Stimulated activated CD8-positive, alpha-beta memory T cell treated with anti-CD3 and anti-CD28 coated beads, Interleukin-15, amount 100 ng/mL, for 1 hour (primary cell): ENCODE results near the gene BCL11B.

Experiments
- DNase-seq: peaks from one replicate; pipeline ENCODE4 v3.0.0-alpha.2; 2020; ENCODE audit warnings: low read depth

BCL11B gene

DNA sequence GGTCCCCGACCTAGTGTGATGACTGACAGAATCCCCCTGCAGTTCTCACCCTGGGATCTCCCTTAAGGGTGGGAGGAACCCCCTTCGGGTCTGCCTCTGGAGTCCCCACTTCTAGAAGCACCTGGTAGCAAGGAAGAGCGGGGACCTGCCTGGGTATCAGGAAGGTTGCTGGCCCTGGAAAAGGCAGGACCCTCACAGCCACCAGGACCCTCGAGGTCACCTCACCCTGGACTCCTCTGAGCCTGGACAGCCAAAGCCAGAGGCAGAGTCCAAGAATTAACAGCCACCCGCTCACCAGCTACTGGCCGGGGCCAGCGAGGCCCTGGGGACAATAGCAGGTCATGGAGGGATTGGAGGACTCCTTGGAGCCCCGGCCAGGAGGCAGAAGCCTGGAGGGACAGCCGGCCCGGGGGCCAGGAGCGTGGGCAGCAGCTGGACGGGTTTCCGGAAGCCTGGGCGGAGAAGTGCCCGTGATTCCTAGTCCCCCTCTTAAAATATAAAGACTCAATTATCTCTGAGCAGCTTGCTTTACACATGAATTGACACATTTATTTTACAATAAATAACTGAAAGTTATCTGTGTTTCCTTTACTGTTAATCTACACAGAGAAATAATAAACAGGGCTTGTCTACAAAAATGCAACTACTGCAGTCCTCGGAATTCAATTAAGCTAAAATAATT is 17.5 kb downstream of the BCL11B start:
- no peak for DNase-seq

GRCh38 chr14:99253890-99254289 is 18.1 kb downstream of the BCL11B start:
- no peak for DNase-seq

DNA sequence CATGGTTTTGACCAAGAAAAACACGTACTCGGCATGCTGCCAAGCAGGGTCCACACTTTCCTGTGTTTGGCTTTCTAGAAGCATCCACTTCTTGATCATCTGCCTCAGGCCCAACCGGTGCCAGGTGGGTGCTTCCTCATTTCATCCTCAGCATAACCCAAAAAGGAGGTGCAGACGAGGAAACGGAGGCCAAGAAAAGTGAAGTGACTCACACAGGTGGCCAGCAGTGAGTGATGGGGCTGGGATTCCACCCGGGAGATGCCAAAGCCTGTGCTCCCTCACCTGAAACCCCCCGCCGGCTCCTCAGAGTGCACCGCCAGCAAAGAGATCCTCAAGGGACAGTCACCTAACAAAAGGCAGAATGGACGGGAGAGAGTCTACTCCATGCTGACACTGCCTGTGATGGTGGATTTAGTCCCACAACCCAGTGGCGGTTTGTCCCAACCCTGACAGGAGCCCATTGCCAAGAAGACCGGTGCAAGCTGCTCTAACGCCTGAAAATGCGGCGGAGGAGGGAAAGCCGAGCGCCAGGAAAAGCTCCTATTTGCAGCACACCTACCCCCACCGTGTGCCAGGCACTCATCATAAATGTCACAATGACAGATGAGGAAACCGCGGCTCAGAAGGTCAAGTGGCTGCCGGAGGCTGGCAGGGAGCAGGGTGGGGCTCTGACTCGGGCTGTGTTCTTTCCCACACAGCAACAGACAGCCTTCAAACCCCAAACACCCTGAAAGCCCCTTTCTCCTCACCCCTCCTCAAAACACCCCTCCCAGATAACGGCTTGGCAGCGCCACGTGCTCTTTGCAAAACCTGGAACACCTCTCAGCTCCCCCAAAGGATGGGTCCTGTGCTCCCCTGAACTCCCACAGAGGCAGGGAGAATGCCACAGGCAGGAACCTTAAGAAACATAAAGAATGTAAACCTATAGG is 18.8 kb downstream of the BCL11B start:
- no peak for DNase-seq

DNA sequence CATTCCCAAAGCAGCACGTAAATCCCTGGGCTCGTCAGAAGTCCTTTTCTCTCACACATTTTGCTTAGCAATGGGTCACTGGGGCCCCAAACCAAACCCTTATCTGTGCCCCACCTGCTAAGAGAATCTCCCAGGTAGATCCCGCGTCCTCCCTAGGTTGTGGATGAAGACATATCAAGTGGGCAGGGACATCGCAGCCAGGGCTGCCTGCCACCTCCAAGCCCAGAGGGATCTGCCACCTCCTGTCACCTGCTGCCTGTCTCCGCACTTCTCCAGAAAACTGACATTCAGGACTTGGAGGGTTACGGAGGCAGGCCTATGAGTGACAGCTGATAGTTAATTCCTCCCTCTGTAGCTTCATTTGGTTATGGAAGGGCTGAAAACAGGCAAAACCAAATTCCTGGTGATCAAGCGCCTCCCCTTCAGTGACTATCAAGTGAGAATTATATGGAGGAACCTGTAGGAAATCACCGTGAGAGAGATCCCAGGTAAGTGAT is 19.5 kb downstream of the BCL11B start:
- DNase-seq, result no peak

GRCh38 chr14:99251721-99252120 is 20.3 kb downstream of the BCL11B start:
- no peak for DNase-seq

GRCh38 chr14:99250636-99251208 is 21.3 kb downstream of the BCL11B start:
- DNase-seq, result no peak

DNA sequence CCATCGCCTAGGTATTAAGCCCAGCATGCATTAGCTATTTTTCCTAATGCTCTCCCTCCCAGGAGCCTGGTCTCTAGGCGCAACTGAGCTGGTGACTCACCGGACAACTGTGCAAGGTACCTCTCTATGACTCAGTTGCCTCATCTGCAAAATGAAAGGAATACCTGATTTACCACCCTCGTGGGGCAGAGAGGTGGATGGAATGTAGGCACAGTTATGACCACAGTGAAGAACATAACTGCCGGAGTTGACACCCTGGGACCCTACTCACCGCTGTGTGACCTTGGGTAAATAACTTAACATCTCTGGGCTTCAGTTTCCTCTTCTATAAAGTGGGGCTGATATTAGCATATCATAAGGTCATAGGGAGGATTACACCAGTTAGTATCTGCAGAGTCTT is 22.6 kb downstream of the BCL11B start:
- no peak for DNase-seq

DNA sequence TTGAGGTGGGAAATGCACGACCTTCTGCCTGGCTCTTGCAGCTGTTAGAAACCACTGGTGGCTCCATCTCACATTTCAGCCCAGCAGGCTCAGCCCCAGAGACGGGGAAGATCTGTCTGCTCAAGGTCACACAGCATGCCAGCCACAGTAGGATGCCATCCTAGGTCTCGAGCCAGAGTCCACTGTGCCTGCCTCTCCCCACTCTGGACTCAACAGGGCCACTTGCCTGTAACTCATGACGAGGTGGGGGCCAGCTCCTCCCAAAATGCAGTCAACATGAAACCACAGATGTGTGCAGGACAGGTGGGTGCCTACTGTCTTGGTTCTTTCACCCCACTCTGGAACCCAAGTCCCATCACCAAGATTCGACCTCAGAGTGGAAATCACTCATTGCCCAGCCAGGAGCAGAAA is 23.2 kb downstream of the BCL11B start:
- no peak for DNase-seq

DNA sequence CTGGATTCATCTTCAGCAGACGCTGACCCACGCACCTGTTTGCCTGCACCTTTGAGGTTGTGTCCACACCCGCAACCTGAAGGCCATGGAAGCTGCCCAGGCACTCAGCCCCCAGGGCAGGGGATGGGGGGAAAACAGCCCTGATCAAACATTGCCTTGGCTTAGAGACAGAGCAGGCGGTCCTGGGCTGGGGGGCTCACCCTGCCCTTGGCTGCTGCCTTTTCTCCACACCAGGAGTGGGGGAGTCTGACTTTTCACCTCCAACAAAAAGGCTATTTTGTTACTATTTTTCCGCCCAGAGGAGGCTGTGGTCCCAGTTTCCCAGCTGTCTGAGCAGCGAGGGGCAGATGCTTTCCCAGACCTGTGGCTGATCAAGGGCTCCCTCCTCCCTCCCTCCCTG is 24.2 kb downstream of the BCL11B start:
- DNase-seq, result no peak

GRCh38 chr14:99247101-99247729 is 24.8 kb downstream of the BCL11B start:
- no peak for DNase-seq

GRCh38 chr14:99246536-99247097 is 25.4 kb downstream of the BCL11B start:
- no peak for DNase-seq

GRCh38 chr14:99245564-99246511 is 26.2 kb downstream of the BCL11B start:
- no peak for DNase-seq

GRCh38 chr14:99244941-99245563 is 26.9 kb downstream of the BCL11B start:
- no peak for DNase-seq

- DNase-seq, result no peak
Observed at GRCh38 chr14:99244367-99244901, 27.6 kb downstream of the BCL11B start.

DNA sequence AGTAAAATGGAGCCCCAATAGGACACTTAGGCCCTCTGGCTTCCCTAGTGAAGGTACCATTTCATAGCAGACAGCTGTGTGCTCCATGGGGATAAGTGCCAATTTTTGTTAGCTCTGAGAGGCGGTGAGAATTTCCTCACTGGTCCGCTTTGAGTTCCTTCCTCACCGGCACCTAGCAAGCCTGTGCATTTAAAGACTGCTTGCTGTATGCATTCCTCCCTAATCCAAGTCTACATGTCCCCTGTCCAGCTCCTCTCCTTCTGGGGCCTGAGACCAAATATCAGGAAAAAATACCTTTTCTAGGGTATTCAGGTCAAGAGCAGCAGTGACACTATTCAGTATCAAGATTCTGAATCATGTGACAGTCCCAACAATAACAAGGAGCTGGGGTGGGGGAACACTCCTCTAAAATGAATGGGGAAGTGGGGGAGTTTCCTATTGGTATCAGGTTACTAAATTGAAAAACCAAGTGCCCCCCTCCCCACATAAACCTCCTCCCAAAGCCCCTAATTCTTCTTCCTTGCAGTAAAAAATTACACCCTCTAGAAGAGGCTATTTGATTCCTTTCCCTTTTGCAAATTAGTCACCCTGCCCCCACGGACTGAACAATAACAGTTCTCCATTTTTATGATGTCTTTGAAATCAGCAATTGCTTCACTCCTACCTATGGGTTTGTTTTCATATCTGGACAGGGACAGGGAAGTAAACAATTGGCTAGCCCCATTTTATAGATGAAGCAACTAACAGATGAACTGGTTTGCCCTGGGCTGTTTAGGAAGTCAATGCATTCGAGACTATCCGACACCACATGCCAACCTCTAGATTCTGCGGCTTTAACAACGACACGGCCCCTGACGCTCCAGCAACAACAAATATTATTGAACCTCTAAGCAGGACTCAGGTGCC is 28.9 kb downstream of the BCL11B start:
- no peak for DNase-seq

GRCh38 chr14:99242238-99242637 is 29.8 kb downstream of the BCL11B start:
- no peak for DNase-seq

DNA sequence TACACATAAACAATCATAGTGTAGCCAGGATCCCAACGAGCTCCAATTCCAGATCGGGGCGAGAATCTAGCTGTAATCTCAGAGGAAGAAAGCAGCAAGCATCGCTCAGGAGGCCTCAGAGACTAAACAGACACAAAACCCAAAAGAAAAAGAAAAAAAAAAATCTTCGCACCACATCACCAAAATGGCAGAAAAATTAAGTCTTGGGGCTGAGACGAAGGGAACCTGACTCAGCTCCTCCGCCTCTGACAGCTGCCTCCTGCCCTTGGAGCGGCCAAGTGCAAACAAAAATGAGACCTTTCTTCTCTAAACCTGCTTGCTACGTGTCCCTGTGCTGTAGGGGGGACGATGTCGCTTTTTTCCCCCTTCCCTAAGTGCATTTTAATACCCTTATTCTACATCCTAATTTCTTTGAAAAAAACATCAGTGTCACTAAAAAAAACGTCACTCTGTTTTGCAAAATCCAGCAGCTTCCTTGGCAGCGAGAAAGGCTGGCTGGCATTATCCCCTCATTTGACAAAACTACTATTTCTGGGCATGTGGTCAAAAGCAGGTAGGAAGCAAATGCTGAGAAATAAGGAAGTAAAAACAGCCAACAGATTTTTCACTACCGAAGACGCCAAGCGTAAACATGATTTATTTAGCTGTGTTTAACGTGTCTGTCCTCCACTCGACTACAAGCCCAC is 30.5 kb downstream of the BCL11B start:
- no peak for DNase-seq

GRCh38 chr14:99240627-99241324 is 31.2 kb downstream of the BCL11B start:
- no peak for DNase-seq
